ENCODE measurements around the gene PRAME.

- TF ChIP-seq CTCF (IDR thresholded peaks at IDR 0.05) (peak; percentile 48 to 78 (median 66)), POLR2A (IDR thresholded peaks at IDR 0.05) (no peak)
Measured at GRCh38 chr22:22576244-22576988, 17.4 kb upstream of the PRAME start.

Data from heart left ventricle (tissue), 13 donors.